K562 (cell line): ENCODE measurements around the gene BDH1. TPM values are rescaled to one million over a fixed set of nuclear protein-coding genes. Genes with fewer than 3 reads are reported as not detected.
A peak's percentile ranks its signal among the peaks of the same experiment; 100 is the strongest.

ENCODE experiments used
- ATAC-seq: fragments of 200-7000 bp; cut with Tn5 transposase; 3 replicates; pipeline ENCODE4 v1.9.1; 2020; ENCODE audit warnings: moderate library complexity
- BruUV-seq: library from RNA; stranded (reverse); fragments of 400-500 nt; replicated peaks from 2 replicates; lab custom pipeline; 2021; lab: Mats Ljungman, UMichigan
- CTCF ChIA-PET: fragments of 300-600 bp; formaldehyde crosslinking; extraction: SDS; loops from one replicate; lab custom pipeline; 2021; ENCODE audit warnings: low intra/inter-chr PET ratio; lab: Yijun Ruan, JAX
- POLR2A ChIA-PET: fragments of 300-600, 350-650 bp; sonication (Branson Sonifier 250); formaldehyde crosslinking; extraction: SDS; loops from one replicate; lab custom pipeline; 2021; ENCODE audit warnings: antibody characterized with exemption, inconsistent platforms; lab: Yijun Ruan, JAX
- DNase-seq, 4 experiments: peaks; one replicate each; pipeline versions ENCODE4 v3.0.0 to v3.0.0-alpha.2; 2011 to 2018; ENCODE audit warnings: low spot score in 3 of 4, mixed read lengths in 3 of 4; ENCODE audit errors: extremely low read depth in 1 of 4
- FAIRE-seq: peaks from 2 replicates; lab custom pipeline; 2011; peaks lifted over from hg19 to GRCh38; lab: Jason Lieb, UNC
- H2AFZ ChIP-seq: 2 replicates; pipeline ENCODE4 v1.6.0; 2011; ENCODE audit warnings: low read depth, low read length, control low read depth, inconsistent platforms
- H3K27ac ChIP-seq: fragments of 200-600 bp; 3 replicates; pipeline ENCODE4 v1.8.0; 2011; ENCODE audit warnings: low read depth, mild to moderate bottlenecking, control low read depth, inconsistent platforms, low read length, moderate library complexity, mixed read lengths; ENCODE audit errors: extremely low read depth
- H3K27me3 ChIP-seq, 2 experiments: fragments of 300-600 bp in 1 of 2; 2 replicates in 1 of 2; 3 replicates in 1 of 2; pipeline versions ENCODE4 v1.6.0 to v1.8.0; 2011; ENCODE audit warnings: inconsistent platforms in 2 of 2, low read length in 2 of 2, mild to moderate bottlenecking in 1 of 2, mixed read lengths in 1 of 2, moderate library complexity in 1 of 2; ENCODE audit not compliant: control insufficient read depth in 2 of 2, insufficient read depth in 2 of 2
- H3K36me3 ChIP-seq: fragments of 300-600 bp; 3 replicates; pipeline ENCODE4 v1.8.0; 2011; ENCODE audit warnings: mild to moderate bottlenecking, low read length, inconsistent platforms; ENCODE audit not compliant: control insufficient read depth, insufficient read depth
- H3K4me1 ChIP-seq, 2 experiments: fragments of 200-600 bp in 1 of 2; replicated peaks in 1 of 2; 2 replicates in 1 of 2; 3 replicates in 1 of 2; pipeline versions ENCODE4 v1.5.1 to v1.8.0; 2011; ENCODE audit warnings: inconsistent platforms in 2 of 2, low read length in 2 of 2, mild to moderate bottlenecking in 1 of 2, mixed read lengths in 1 of 2, moderate library complexity in 1 of 2; ENCODE audit not compliant: control insufficient read depth in 2 of 2, insufficient read depth in 2 of 2
- H3K4me2 ChIP-seq: 2 replicates; pipeline ENCODE4 v1.6.1; 2011; ENCODE audit warnings: low read length, control low read depth, inconsistent platforms, mixed read lengths; ENCODE audit not compliant: insufficient read depth
- H3K4me3 ChIP-seq: fragments of 200-600 bp; sonication (generic), shearing (Covaris generic); 2 replicates; pipeline ENCODE4 v1.5.1; 2016; ENCODE audit warnings: control low read depth, inconsistent platforms
- H3K79me2 ChIP-seq: fragments of 200-600 bp; 3 replicates; pipeline ENCODE4 v1.8.0; 2011; ENCODE audit warnings: low read length, inconsistent platforms; ENCODE audit not compliant: control insufficient read depth, insufficient read depth
- H3K9ac ChIP-seq, 2 experiments: 2 replicates each; pipeline versions ENCODE4 v1.6.0 to v1.6.1; 2011; ENCODE audit warnings: low read depth in 2 of 2, low read length in 2 of 2, control low read depth in 1 of 2, inconsistent platforms in 1 of 2, mild to moderate bottlenecking in 1 of 2, mixed read lengths in 1 of 2; ENCODE audit not compliant: insufficient read depth in 1 of 2
- H3K9me1 ChIP-seq: one replicate; pipeline ENCODE4 v1.6.0; 2011; ENCODE audit warnings: inconsistent platforms, mild to moderate bottlenecking, low read length, moderate library complexity; ENCODE audit not compliant: control insufficient read depth, insufficient read depth
- H3K9me3 ChIP-seq: replicated peaks from 2 replicates; pipeline ENCODE4 v1.5.1; 2011; ENCODE audit warnings: low read depth, low read length, inconsistent platforms; ENCODE audit not compliant: control insufficient read depth, insufficient read depth
- H4K20me1 ChIP-seq: replicated peaks from 2 replicates; pipeline ENCODE4 v1.6.1; 2011; ENCODE audit warnings: low read length, inconsistent platforms, mixed read lengths; ENCODE audit not compliant: control insufficient read depth, insufficient read depth
- BHLHE40 ChIP-seq: IDR thresholded peaks from 2 replicates; pipeline ENCODE4 v1.6.1; 2011; ENCODE audit warnings: low read length, improper control_type of control experiment
- ETV1 ChIP-seq: fragments of 450-650 bp; conservative IDR thresholded peaks from 2 replicates; pipeline ENCODE4 v1.6.1; 2016; ENCODE audit warnings: missing genetic modification characterization, control low read depth, low read depth, missing compliant biosample characterization
- ZNF133 ChIP-seq: fragments of 250-450 bp; sonication (Bioruptor Pico); IDR thresholded peaks from 2 replicates; pipeline ENCODE4 v1.4.0; 2020; ENCODE audit warnings: mild to moderate bottlenecking
- ZNF551 ChIP-seq: fragments of 250-450 bp; sonication (Bioruptor Pico); IDR thresholded peaks from 2 replicates; pipeline ENCODE4 v1.5.0; 2021; ENCODE audit warnings: mild to moderate bottlenecking, moderate library complexity
- WGBS: fragments of 100-300 bp; shearing (Covaris generic); methylation state at CpG from one replicate; pipeline ENCODE4 v1.1.6; 2016; ENCODE audit warnings: low coverage, mixed read lengths; ENCODE audit not compliant: insufficient coverage; ENCODE audit errors: missing lambda C conversion rate; 5-methylcytosine and 5-hydroxymethylcytosine counted together
- in situ Hi-C: fragments of 300-500 bp; cut with MboI; formaldehyde crosslinking; loops from 4 replicates; pipeline ENCODE4 v1.15.0; 2018; ENCODE audit warnings: inconsistent platforms, mixed read lengths
- intact Hi-C: fragments of 100-400 bp; cut with micrococcal nuclease; formaldehyde crosslinking; loops from 2 replicates; pipeline ENCODE4 v1.14.2; 2022
- polyA plus RNA-seq, 8 experiments: library from polyadenylated mRNA; depleted of rRNA in 4 of 8; stranded (reverse) in 5 of 8; unstranded in 3 of 8; fragments of >200 nt; fragmentation: Nextera tagmentation in 2 of 8; fragmentation: Illumina TruSeq in 1 of 8; extraction: Ambion mirVana in 2 of 8; extraction: Trizol in 1 of 8; gene quantifications; 2 replicates each; pipeline versions ENCODE4 v1.2.1 to v1.2.3, GENCODE V29; 2011 to 2014; ENCODE audit warnings: inconsistent platforms in 1 of 8, missing spikeins in 1 of 8
- total RNA-seq, 7 experiments: library from RNA; depleted of rRNA in 6 of 7; stranded (reverse); fragments of >200 nt in 6 of 7; fragmentation: Illumina TruSeq in 2 of 7; extraction: Trizol in 2 of 7; gene quantifications; 2 replicates each; pipeline versions ENCODE4 v1.2.1 to v1.2.3, GENCODE V29; 2011 to 2021; ENCODE audit warnings: low replicate concordance in 1 of 7

BDH1 gene
- total and polyA plus RNA-seq, 9 of the 15 experiments (the other 6 are each of a cell fraction or from before 2014, with no cell fraction given), result 0.07 to 0.89 (median 0.12) TPM; not detected in 3

DNA sequence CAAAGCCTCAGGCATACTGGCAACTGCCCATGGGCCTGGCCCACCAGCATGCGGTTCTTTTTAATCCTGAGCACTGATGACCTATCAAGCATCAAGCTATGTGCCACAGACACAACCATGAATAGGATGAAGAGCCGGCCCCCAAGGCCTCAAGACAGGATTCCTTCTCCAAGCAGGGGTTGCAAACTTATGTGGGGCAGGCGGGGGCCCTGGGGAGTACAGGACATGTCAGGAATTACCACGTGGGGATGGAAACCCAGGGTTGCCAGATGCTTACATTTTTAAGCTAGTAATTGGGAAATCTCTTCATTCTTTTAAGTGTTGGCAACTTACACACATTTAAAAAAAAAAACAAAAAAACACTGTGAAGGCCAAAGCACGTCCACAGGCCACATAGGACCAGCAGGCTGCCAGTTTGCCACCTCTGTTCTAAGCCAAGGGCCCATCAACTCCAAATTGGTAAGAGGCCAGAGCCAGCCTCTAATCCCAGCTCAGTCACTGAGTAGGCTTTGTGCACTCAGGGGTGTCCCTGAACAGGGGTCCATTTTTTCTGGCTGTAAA is 32.8 kb downstream of the BDH1 start:
- H3K9me3 ChIP-seq, result no peaks in the 10 kb centered on the region
- no peak overlapping the region for H2AFZ ChIP-seq
- H3K9ac ChIP-seq, result no peak overlapping the region
- no peaks in the 10 kb centered on the region for H3K36me3 ChIP-seq
- in situ Hi-C loops (loop anchor here (25.0 kb wide), 2 partner anchors 261 to 536 kb away; no protein-coding TSS in a partner anchor), intact Hi-C loops (no loop called here)
- no TSS peak for BruUV-seq
- no peak overlapping the region for H3K4me3 ChIP-seq
- no peaks in the 10 kb centered on the region for H3K79me2 ChIP-seq
- peaks cover 0 to 20% of the 10 kb centered on the region in 2 experiments; a peak in 4 of 5 replicates for H3K4me1 ChIP-seq
- ATAC-seq (no peak), FAIRE-seq (no peak), DNase-seq (no peak)
- ChIA-PET CTCF (no interaction called here), POLR2A (no interaction called here)
- H3K27me3 ChIP-seq, result peaks cover 56 to 83% of the 10 kb centered on the region in 2 experiments
- WGBS, result 21% methylated on average over 5 of the region's 5 CpGs
- H3K9me1 ChIP-seq, result no peaks in the 10 kb centered on the region
- no peak overlapping the region for H3K4me2 ChIP-seq
- H4K20me1 ChIP-seq, result peaks cover 12% of the 10 kb centered on the region; the same call in 1 of the 2 replicates
- H3K27ac ChIP-seq, result no peak overlapping the region
- TF ChIP-seq ZNF133 (CRISPR knock-in tag) (no peak), ZNF551 (CRISPR knock-in tag) (no peak)

DNA sequence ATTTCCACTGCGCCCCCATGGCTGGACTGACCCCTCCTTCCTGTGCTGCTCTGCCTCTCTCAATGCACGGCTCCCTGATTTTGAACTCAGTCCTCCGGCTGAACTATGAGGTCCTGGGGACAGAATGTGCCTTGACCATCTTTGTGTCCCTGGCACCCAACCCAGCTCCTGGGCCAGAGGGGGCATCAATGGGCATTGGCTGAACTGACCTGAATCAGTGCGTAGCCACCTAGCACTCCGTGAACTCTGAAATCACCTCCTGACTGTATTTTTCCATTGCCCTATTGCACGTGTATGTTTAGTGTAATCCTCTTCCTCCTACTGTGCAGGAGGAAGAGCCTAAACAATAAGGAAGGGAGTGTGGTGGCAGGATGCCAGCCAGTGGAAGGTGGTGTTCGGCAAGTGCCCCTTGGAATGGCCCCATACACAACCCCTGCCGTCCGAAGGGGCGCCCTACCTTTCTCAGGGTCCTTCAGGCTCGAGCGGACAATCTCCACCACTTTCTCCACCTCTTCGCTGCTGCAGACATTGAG is 33.5 kb downstream of the BDH1 start:
- ChIA-PET CTCF (no interaction called here), POLR2A (interaction anchor here (1.0 kb wide), 1 partner anchor 90 kb away, joined by 3 read pairs; no protein-coding TSS in a partner anchor)
- BruUV-seq, result no TSS peak
- no peak overlapping the region for H3K4me3 ChIP-seq
- no peaks in the 10 kb centered on the region for H3K9me3 ChIP-seq
- no peaks in the 10 kb centered on the region for H3K36me3 ChIP-seq
- FAIRE-seq (no peak), DNase-seq (no peak), ATAC-seq (no peak)
- no peak overlapping the region for H3K4me2 ChIP-seq
- peak overlapping the region in 1 of 2 experiments; percentile 68; a peak in 1 of 4 replicates for H3K9ac ChIP-seq
- H3K27me3 ChIP-seq, result peaks cover 49 to 76% of the 10 kb centered on the region in 2 experiments
- TF ChIP-seq BHLHE40 (peak; percentile 38; the same call in 1 of the 2 replicates), ETV1 (tag) (no peak)
- H3K4me1 ChIP-seq, result peaks cover 0 to 20% of the 10 kb centered on the region in 2 experiments; a peak in 4 of 5 replicates
- no peak overlapping the region for H3K27ac ChIP-seq
- 19% methylated on average over 13 of the region's 13 CpGs for WGBS
- no peaks in the 10 kb centered on the region for H3K79me2 ChIP-seq
- no peaks in the 10 kb centered on the region for H3K9me1 ChIP-seq
- peaks cover 9% of the 10 kb centered on the region; the same call in 1 of the 2 replicates for H4K20me1 ChIP-seq
- H2AFZ ChIP-seq, result no peak overlapping the region
- intact Hi-C loops, result no loop called here
- in situ Hi-C loops, result loop anchor here (25.0 kb wide), 2 partner anchors 260 to 535 kb away; no protein-coding TSS in a partner anchor
